T-cell (primary cell): Measurements from ENCODE around the gene OR2A1. TPM values are rescaled to one million over a fixed set of nuclear protein-coding genes. Genes with fewer than 3 reads are reported as not detected.
"Not testable (repeated sequence)": the region's sequence is repeated elsewhere in the genome, so short reads cannot be mapped to it uniquely, and the experiment has no call there.

Source experiments
- ATAC-seq, 4 experiments: fragments of 200-7000 bp in 3 of 4; fragments of 150-1000 bp in 1 of 4; cut with Tn5 transposase; replicated peaks in 1 of 4; 1 replicate in 3 of 4; 2 replicates in 1 of 4; pipeline ENCODE4 v1.10.0; 2021; ENCODE audit warnings: moderate library complexity in 3 of 4, mild to moderate bottlenecking in 2 of 4, moderate number of reproducible peaks in 1 of 4
- CTCF ChIA-PET, 2 donors: fragments of 300-600 bp; sonication (Branson Sonifier 250); formaldehyde crosslinking; loops; one replicate each; lab custom pipeline; 2022; ENCODE audit warnings: antibody characterized with exemption in 2 of 2; lab: Charles Lee
- POLR2A ChIA-PET, 2 donors: fragments of 300-600 bp; sonication (Branson Sonifier 250); formaldehyde crosslinking; loops; one replicate each; lab custom pipeline; 2022; ENCODE audit warnings: antibody characterized with exemption in 2 of 2; lab: Charles Lee
- DNase-seq, 35 experiments: peaks; one replicate each; pipeline versions ENCODE4 v3.0.0 to v3.0.0-alpha.2; 2013 to 2023
- H3K27ac ChIP-seq: one replicate; pipeline ENCODE4 v1.5.1; 2013; ENCODE audit warnings: low read length
- H3K27me3 ChIP-seq, 2 experiments: replicated peaks in 1 of 2; 1 replicate in 1 of 2; 2 replicates in 1 of 2; pipeline versions ENCODE4 v1.6.1 to v1.7.0; 2013; ENCODE audit warnings: low read length in 1 of 2, mixed read lengths in 1 of 2; ENCODE audit not compliant: control insufficient read depth in 2 of 2, insufficient read depth in 2 of 2; ENCODE audit errors: extremely low read depth in 1 of 2
- H3K36me3 ChIP-seq, 2 donors: 1 replicate in 1 of 2; 2 replicates in 1 of 2; pipeline versions ENCODE4 v1.6.1 to v1.7.0; 2013; ENCODE audit warnings: low read length in 1 of 2; ENCODE audit not compliant: control insufficient read depth in 2 of 2, insufficient read depth in 1 of 2; ENCODE audit errors: extremely low read depth in 1 of 2
- H3K4me1 ChIP-seq, 2 experiments: 1 replicate in 1 of 2; 2 replicates in 1 of 2; pipeline versions ENCODE4 v1.6.1 to v1.7.0; 2013; ENCODE audit warnings: low read length in 2 of 2, mixed read lengths in 1 of 2; ENCODE audit not compliant: insufficient read depth in 2 of 2, control insufficient read depth in 1 of 2; ENCODE audit errors: extremely low read depth in 1 of 2
- H3K4me3 ChIP-seq, 2 donors: 1 replicate in 1 of 2; 2 replicates in 1 of 2; pipeline versions ENCODE4 v1.5.1 to v1.7.0; 2013; ENCODE audit warnings: mild to moderate bottlenecking in 2 of 2, low read length in 1 of 2, moderate library complexity in 1 of 2; ENCODE audit not compliant: control insufficient read depth in 1 of 2; ENCODE audit errors: extremely low read depth in 1 of 2
- H3K9me3 ChIP-seq: 2 replicates; pipeline ENCODE4 v1.7.0; 2013
- H3K27ac Mint-ChIP-seq, 2 donors: one replicate each; pipeline ENCODE4 v1.8.0; 2020 to 2021; ENCODE audit warnings: mild to moderate bottlenecking in 2 of 2, mixed read lengths in 2 of 2
- H3K27me3 Mint-ChIP-seq, 2 donors: one replicate each; pipeline ENCODE4 v1.8.0; 2021 to 2022; ENCODE audit warnings: mixed read lengths in 2 of 2
- H3K36me3 Mint-ChIP-seq: one replicate; pipeline ENCODE4 v1.8.0; 2021; ENCODE audit warnings: mixed read lengths
- H3K4me1 Mint-ChIP-seq, 3 donors: one replicate each; pipeline ENCODE4 v1.8.0; 2020 to 2022; ENCODE audit warnings: mixed read lengths in 3 of 3, mild to moderate bottlenecking in 1 of 3
- H3K4me3 Mint-ChIP-seq, 3 donors: one replicate each; pipeline ENCODE4 v1.8.0; 2020 to 2022; ENCODE audit warnings: mild to moderate bottlenecking in 3 of 3, mixed read lengths in 3 of 3, moderate library complexity in 3 of 3
- H3K9me3 Mint-ChIP-seq, 3 donors: one replicate each; pipeline ENCODE4 v1.8.0; 2020 to 2022; ENCODE audit warnings: mixed read lengths in 3 of 3
- WGBS: methylation state at CpG from one replicate; pipeline ENCODE4 v1.1.5; 2013; ENCODE audit warnings: missing lambda C conversion rate; ENCODE audit not compliant: insufficient coverage; 5-methylcytosine and 5-hydroxymethylcytosine counted together
- total RNA-seq, 35 experiments: library from RNA in 6 of 35; stranded (reverse) in 6 of 35; fragments of 120-200 nt in 1 of 35; gene quantifications; one replicate each; pipeline versions ENCODE4 v1.2.1 to v1.2.4 and lab custom pipeline; 2013 to 2026

OR2A1 gene, protein sequence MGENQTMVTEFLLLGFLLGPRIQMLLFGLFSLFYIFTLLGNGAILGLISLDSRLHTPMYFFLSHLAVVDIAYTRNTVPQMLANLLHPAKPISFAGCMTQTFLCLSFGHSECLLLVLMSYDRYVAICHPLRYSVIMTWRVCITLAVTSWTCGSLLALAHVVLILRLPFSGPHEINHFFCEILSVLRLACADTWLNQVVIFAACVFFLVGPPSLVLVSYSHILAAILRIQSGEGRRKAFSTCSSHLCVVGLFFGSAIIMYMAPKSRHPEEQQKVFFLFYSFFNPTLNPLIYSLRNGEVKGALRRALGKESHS
- total RNA-seq (not detected), total RNA-seq (lab: John Stamatoyannopoulos, UW) (0 to 0.15 (median 0) reads per million in 29 experiments)
- 0.04 TPM for total RNA-seq (2013)

DNA sequence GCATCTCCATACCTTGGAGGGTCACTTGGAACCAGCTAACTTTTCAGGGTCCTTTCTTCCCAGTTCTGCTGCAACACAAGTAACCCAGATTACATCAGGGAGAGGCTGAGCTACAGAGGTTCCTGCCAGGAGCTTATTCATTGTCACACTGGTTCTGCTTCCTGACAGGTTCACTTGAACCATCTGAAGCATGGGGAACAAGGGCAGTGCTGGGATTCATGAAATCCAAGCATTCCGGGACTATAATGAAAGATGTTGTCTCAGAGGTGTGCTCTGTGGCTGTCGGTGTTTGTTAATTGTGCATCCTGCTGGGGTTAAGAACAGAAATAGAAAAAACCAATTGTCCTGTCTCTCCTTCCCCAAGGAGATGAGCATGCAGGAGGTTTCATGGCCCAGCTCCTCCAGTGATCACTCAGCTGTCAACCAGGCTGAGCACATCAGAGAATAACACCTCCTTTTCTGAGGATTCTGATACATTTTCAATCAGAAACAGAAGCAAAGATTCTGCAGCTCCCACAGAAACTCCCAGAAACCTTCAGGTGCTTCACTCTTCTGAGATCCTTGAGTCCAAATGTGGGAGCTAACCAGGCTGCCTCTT lies at the start of gene OR2A1:
TSS of gene OR2A1 (plus strand) at position 548 of the 598 bp plus-strand sequence. CDS start 5,706 bp downstream, outside the sequence.
- H3K36me3 Mint-ChIP-seq, DNase-seq, H3K9me3 ChIP-seq, H3K27me3 ChIP-seq, ATAC-seq, H3K36me3 ChIP-seq, H3K4me1 ChIP-seq, CTCF ChIA-PET, H3K4me3 Mint-ChIP-seq, H3K27ac Mint-ChIP-seq, H3K9me3 Mint-ChIP-seq, H3K4me3 ChIP-seq, POLR2A ChIA-PET, H3K27ac ChIP-seq, H3K4me1 Mint-ChIP-seq, H3K27me3 Mint-ChIP-seq: not testable (repeated sequence)
- WGBS, result no CpG with 5 or more reads among the region's 2 CpGs

DNA sequence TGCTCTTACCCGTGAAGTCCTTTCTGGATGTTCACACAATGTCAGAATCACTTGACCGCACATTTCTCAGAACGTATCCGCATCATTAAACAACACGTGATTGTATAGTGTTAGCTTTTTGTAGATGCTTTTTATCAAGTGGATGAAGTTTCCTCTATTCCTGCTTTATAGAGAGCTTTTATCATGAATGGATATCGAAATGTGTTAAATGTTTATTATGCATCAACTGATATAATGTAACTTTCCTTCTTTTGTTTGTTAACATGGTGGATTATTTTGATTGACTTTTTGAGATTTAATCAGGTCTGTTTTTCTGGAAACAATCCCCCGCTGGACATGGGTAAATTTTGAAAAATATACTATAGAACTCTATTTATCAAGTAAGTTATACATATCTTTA lies 47.5 kb upstream of the OR2A1 start, which contains the start of gene OR2A7:
TSS of gene OR2A7 (minus strand) at position 101 of the 400 bp plus-strand sequence. CDS start 5,164 bp downstream, outside the sequence.
- DNase-seq, H3K36me3 ChIP-seq, H3K27ac Mint-ChIP-seq, ATAC-seq, H3K36me3 Mint-ChIP-seq, H3K27ac ChIP-seq, H3K9me3 Mint-ChIP-seq, H3K27me3 ChIP-seq, H3K27me3 Mint-ChIP-seq, H3K4me1 Mint-ChIP-seq, H3K4me1 ChIP-seq, H3K4me3 ChIP-seq, H3K4me3 Mint-ChIP-seq, H3K9me3 ChIP-seq, POLR2A ChIA-PET, CTCF ChIA-PET: not testable (repeated sequence)
- no CpG with 5 or more reads among the region's 7 CpGs for WGBS

DNA sequence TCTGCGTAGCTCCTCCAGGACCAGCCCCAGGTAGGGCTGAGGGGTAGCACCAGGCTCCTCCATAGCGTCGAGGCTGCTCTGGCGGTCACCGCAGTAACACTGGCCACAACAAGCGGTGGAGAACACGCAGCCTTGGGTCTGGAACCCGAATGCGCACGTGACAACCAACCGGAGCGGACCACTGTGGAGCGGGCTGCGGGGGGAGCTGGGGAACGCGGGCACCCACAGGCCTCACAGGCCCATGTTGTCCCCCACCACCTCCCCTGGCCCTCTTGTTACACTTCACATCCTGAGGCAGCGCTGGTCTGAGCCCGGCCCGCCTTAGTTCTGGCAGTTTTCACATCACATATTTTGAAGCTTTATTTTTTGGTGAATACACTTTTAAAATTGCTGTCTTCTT lies 43.0 kb upstream of the OR2A1 start, which contains the start of gene CTAGE8:
TSS of gene CTAGE8 (minus strand) at position 101 of the 400 bp plus-strand sequence. CDS start at position 63, 38 bp downstream.
- H3K27me3 ChIP-seq, POLR2A ChIA-PET, DNase-seq, H3K27ac Mint-ChIP-seq, H3K9me3 ChIP-seq, H3K27me3 Mint-ChIP-seq, H3K4me1 Mint-ChIP-seq, H3K4me3 Mint-ChIP-seq, H3K27ac ChIP-seq, ATAC-seq, H3K9me3 Mint-ChIP-seq, CTCF ChIA-PET, H3K4me3 ChIP-seq, H3K36me3 ChIP-seq, H3K36me3 Mint-ChIP-seq, H3K4me1 ChIP-seq: not testable (repeated sequence)
- no CpG with 5 or more reads among the region's 19 CpGs for WGBS

DNA sequence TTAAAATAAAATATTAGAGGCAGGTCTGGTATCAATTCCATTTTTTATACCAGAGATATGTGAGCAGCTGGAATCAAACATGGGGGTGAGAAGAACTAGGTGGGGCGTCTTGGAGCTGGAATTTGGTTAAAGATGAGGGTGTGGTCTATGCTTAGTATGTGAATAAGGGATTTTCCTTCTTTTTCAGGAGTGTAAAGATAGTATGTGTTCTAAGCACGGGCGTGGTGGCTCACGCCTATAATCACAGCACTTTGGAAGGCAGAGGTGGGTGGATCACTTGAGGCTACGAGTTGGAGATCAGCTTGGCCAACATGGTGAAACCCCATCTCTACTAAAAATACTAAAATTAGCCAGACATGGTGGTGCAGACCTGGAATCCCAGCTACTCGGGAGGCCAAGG lies 36.9 kb upstream of the OR2A1 start:
- ATAC-seq, H3K9me3 Mint-ChIP-seq, DNase-seq, H3K27me3 Mint-ChIP-seq, H3K36me3 Mint-ChIP-seq, H3K27me3 ChIP-seq, H3K27ac Mint-ChIP-seq, H3K9me3 ChIP-seq, H3K36me3 ChIP-seq, H3K4me1 ChIP-seq, POLR2A ChIA-PET, H3K4me3 ChIP-seq, H3K4me3 Mint-ChIP-seq, CTCF ChIA-PET, H3K4me1 Mint-ChIP-seq, H3K27ac ChIP-seq: not testable (repeated sequence)
- WGBS, result no CpG with 5 or more reads among the region's 6 CpGs

DNA sequence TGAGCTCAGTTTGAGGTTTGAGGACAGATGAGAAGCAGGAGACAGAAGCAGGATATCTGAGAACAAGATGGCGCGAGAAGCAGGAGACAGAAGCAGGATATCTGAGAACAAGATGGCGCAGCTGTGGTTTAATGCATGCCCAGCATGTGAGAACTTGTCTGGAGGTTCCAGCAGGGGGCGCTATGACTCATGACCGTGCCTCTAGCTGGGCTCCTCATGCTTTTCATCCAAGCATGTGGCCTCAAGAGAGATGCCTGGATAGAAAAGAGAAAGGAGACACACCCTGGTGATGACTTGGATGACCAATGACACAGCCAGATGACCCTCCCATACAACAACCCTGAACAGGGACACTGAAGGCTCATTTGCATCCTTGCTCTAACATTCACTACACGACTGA lies 32.2 kb upstream of the OR2A1 start:
- H3K4me3 Mint-ChIP-seq, H3K9me3 Mint-ChIP-seq, H3K4me1 Mint-ChIP-seq, H3K36me3 Mint-ChIP-seq, H3K27ac ChIP-seq, DNase-seq, H3K4me1 ChIP-seq, ATAC-seq, POLR2A ChIA-PET, H3K27me3 Mint-ChIP-seq, H3K27ac Mint-ChIP-seq, CTCF ChIA-PET, H3K36me3 ChIP-seq, H3K9me3 ChIP-seq, H3K27me3 ChIP-seq, H3K4me3 ChIP-seq: not testable (repeated sequence)
- no CpG with 5 or more reads among the region's 6 CpGs for WGBS

DNA sequence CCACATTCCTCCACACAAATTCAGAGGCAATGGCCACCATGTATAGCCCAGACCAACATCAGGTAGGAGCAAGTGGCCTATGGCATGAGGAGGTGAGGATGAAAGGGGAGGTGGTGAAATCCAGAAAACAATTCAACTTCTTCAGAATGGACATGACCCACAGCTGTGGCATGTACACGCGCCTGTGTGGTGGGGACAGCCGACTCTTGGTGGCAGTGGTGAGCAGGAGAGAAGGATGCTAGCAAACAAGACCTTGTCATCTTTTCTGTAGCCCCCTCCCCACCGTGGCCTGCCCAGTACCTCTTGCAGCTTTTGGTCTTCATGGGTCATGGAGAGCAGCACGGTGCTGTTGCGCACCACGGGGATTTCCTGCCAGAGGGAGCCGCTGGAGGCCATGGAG lies 30.2 kb upstream of the OR2A1 start:
- CTCF ChIA-PET, result not testable (repeated sequence)

More for the DNA sequence above, 30.2 kb upstream of the OR2A1 start:
- H3K27ac ChIP-seq, DNase-seq, H3K27ac Mint-ChIP-seq, POLR2A ChIA-PET, H3K4me1 ChIP-seq, H3K27me3 ChIP-seq, H3K36me3 Mint-ChIP-seq, H3K4me3 Mint-ChIP-seq, H3K4me1 Mint-ChIP-seq, H3K9me3 ChIP-seq, H3K36me3 ChIP-seq, H3K4me3 ChIP-seq, H3K9me3 Mint-ChIP-seq, H3K27me3 Mint-ChIP-seq: not testable (repeated sequence)
- WGBS, result no CpG with 5 or more reads among the region's 8 CpGs
- ATAC-seq, result peak in 1 of 4 experiments; percentile 12
